ENCODE data around the gene KCNC3.
A peak's percentile ranks its signal among the peaks of the same experiment; 100 is the strongest.
"Not testable (repeated sequence)": the region's sequence is repeated elsewhere in the genome, so short reads cannot be mapped to it uniquely, and the experiment has no call there.

KCNC3 gene

GRCh38 chr19:50340331-50340730 is 11.2 kb upstream of the KCNC3 start:
- no peak for TF ChIP-seq CTCF (IDR thresholded peaks at IDR 0.05)
- Histone ChIP-seq H2AFZ (no peak overlapping the region), H3K4me1 (no peaks in the 10 kb centered on the region), H3K4me2 (ENCODE audit: low read length) (no peak overlapping the region), H3K9ac (no peak overlapping the region), H3K27ac (no peak overlapping the region), H3K36me3 (ENCODE audit: control insufficient read depth, insufficient read depth, low read length) (no peaks in the 10 kb centered on the region), H3K27me3 (ENCODE audit: control insufficient read depth, insufficient read depth, low read length) (no peaks in the 10 kb centered on the region), H3K4me3 (ENCODE audit: low read depth, low read length) (no peak overlapping the region), H3K9me3 (ENCODE audit: control insufficient read depth, low read length) (no peaks in the 10 kb centered on the region), H3K79me2 (no peaks in the 10 kb centered on the region)

GRCh38 chr19:50337031-50337430 is 7.9 kb upstream of the KCNC3 start:
- H3K36me3 ChIP-seq (ENCODE audit: control insufficient read depth, insufficient read depth, low read length); H3K4me2 ChIP-seq (ENCODE audit: low read length); H3K9ac ChIP-seq; H2AFZ ChIP-seq; H3K27me3 ChIP-seq (ENCODE audit: control insufficient read depth, insufficient read depth, low read length); H3K4me3 ChIP-seq (ENCODE audit: low read depth, low read length); H3K27ac ChIP-seq; H3K9me3 ChIP-seq (ENCODE audit: control insufficient read depth, low read length); H3K4me1 ChIP-seq; H3K79me2 ChIP-seq: not testable (repeated sequence)

GRCh38 chr19:50334741-50335421 is 5.7 kb upstream of the KCNC3 start:
- no peak for TF ChIP-seq CTCF (IDR thresholded peaks at IDR 0.05)
- no peak overlapping the region for H2AFZ ChIP-seq
- H3K4me1 ChIP-seq: peaks cover 11% of the 10 kb centered on the region
- no peaks in the 10 kb centered on the region for H3K27me3 ChIP-seq (ENCODE audit: control insufficient read depth, insufficient read depth, low read length)
- no peak overlapping the region for H3K9ac ChIP-seq
- H3K9me3 ChIP-seq (ENCODE audit: control insufficient read depth, low read length): no peaks in the 10 kb centered on the region
- no peak overlapping the region for H3K4me3 ChIP-seq (ENCODE audit: low read depth, low read length)
- H3K36me3 ChIP-seq (ENCODE audit: control insufficient read depth, insufficient read depth, low read length): no peaks in the 10 kb centered on the region
- no peak overlapping the region for H3K27ac ChIP-seq
- no peak overlapping the region for H3K4me2 ChIP-seq (ENCODE audit: low read length)
- peaks cover 3% of the 10 kb centered on the region for H3K79me2 ChIP-seq

GRCh38 chr19:50333737-50334617 is 4.8 kb upstream of the KCNC3 start:
- H3K4me3 ChIP-seq (ENCODE audit: low read depth, low read length): peak overlapping the region; percentile 98
- H3K9me3 ChIP-seq (ENCODE audit: control insufficient read depth, low read length): no peaks in the 10 kb centered on the region
- H3K36me3 ChIP-seq (ENCODE audit: control insufficient read depth, insufficient read depth, low read length): no peaks in the 10 kb centered on the region
- peak overlapping the region; percentile 98 for H3K4me2 ChIP-seq (ENCODE audit: low read length)
- H3K9ac ChIP-seq: peak overlapping the region; percentile 41
- no peaks in the 10 kb centered on the region for H3K27me3 ChIP-seq (ENCODE audit: control insufficient read depth, insufficient read depth, low read length)
- peaks cover 3% of the 10 kb centered on the region for H3K79me2 ChIP-seq
- H3K4me1 ChIP-seq: peaks cover 11% of the 10 kb centered on the region
- peak overlapping the region; percentile 96 for H2AFZ ChIP-seq
- peak overlapping the region; percentile 99 for H3K27ac ChIP-seq
- peak; percentile 8 for TF ChIP-seq CTCF (IDR thresholded peaks at IDR 0.05)

GRCh38 chr19:50333235-50333736 is 4.1 kb upstream of the KCNC3 start:
- TF ChIP-seq CTCF (IDR thresholded peaks at IDR 0.05): no peak
- peaks cover 11% of the 10 kb centered on the region for H3K4me1 ChIP-seq
- H3K27ac ChIP-seq: peak overlapping the region; percentile 99
- no peaks in the 10 kb centered on the region for H3K36me3 ChIP-seq (ENCODE audit: control insufficient read depth, insufficient read depth, low read length)
- H3K4me2 ChIP-seq (ENCODE audit: low read length): peak overlapping the region; percentile 98
- H3K4me3 ChIP-seq (ENCODE audit: low read depth, low read length): peak overlapping the region; percentile 98
- peaks cover 3% of the 10 kb centered on the region for H3K79me2 ChIP-seq
- no peaks in the 10 kb centered on the region for H3K9me3 ChIP-seq (ENCODE audit: control insufficient read depth, low read length)
- peak overlapping the region; percentile 33 for H3K9ac ChIP-seq
- no peaks in the 10 kb centered on the region for H3K27me3 ChIP-seq (ENCODE audit: control insufficient read depth, insufficient read depth, low read length)
- peak overlapping the region; percentile 96 for H2AFZ ChIP-seq
